Fibroblast of skin of abdomen (primary cell): ENCODE measurements around the gene GALNT3.

ENCODE experiments used
- DNase-seq: peaks from one replicate; pipeline ENCODE4 v3.0.0-alpha.2; 2013

GALNT3 gene

DNA sequence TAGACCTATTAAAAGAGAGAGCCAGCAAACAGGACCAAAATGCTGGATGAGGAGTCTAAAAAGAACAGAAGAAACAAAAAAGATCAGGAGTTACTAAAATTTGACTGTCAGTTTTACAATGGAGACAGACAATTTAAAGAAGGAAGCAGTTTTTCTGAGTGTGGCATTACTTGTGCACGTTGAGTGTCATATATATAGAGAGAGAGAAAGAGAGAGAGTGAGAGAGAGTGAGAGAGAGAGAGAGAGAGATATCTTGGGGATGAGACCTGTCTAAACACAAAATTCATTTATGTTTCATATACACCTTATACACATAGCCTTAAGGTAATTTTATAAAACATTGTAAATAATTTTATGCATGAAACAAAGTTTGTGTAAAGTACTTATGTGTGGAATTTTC lies 2.1 kb upstream of the GALNT3 start:
- no peak for DNase-seq

DNA sequence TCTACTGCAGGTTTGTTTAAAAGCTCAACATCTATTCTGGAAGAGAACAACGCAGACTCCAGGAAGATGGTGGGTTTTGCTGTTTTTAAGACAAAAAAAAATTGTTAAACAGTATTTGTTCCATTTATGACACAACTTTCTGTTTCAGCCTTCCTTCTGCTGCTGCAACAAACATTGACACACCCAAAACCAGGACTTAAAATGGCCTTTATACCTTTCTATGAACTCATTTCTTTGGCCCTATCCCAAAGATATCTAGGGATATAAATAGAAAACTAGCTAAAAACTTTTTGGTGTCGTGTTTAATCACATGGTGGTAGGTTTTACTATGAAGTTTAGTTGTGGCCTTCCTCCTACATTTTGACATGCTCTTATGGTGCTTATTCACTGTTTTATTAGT lies 964 bp upstream of the GALNT3 start:
- no peak for DNase-seq

DNA sequence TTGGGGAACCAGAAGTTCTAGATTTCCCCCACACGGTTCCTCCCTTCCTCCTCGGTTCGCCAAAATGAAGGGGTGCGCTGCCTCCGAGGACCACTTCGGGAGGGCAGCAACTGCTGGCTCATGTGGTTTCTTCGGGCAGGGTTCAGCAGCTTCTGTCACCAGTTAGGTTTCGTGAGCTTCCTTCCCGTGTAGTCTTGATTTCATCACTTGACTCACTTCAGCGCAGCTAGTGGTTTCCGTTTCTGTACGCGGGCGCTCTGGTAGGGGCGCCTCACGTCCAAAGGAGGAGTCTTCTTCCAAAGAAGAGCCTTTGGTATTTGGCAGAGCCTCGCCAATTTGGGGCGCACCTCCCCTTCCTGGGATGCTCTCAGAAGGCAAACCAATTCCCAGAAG lies 485 bp upstream of the GALNT3 start:
- DNase-seq = peak; percentile 34

DNA sequence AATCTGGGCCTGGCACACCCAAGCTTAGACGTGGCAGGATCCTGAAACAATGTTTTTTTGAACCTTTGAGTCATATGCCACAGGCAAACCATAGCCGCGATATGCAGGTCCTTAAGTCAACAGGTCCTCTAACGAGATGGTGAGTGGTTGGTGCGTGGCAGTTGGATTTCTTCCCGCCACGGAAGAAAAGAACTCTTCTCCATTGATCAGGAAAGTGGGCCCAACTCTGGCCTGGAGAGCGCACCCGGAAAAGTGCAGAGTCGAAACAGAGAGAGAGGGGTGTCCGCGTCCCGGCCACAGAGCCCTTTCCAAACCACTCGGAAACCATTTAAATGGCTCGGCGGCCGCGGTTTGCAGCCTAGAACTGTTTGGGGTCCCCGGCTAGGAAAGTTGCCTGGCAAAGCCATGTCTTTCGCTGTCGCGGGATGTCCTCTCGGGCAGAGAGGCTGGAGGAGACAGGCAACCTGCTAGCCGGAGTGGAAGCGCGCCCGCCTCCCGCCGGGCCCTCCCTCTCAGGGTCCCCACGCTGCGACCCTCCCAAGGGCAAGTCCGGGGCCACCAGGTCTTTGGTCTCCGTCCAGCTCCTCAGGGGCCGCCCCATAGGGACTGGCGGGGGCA lies 777 bp downstream of the GALNT3 start:
- no peak for DNase-seq

DNA sequence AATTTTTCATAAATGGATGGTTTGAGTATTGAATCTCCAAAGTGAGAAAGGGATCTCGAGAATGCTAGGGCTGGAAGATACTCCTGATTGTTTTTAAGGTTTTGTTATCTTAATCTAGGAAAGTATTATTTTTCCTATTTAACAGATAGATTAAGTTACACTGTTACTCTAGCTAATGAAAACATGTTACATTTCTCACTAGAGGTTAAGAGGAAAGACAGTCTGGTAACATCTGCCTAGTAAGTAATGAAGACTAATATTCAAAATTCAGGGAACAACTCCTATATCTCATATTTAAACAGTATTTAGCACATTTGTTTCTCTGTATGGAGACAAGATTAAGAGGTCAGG lies 2.0 kb downstream of the GALNT3 start:
- DNase-seq = no peak

DNA sequence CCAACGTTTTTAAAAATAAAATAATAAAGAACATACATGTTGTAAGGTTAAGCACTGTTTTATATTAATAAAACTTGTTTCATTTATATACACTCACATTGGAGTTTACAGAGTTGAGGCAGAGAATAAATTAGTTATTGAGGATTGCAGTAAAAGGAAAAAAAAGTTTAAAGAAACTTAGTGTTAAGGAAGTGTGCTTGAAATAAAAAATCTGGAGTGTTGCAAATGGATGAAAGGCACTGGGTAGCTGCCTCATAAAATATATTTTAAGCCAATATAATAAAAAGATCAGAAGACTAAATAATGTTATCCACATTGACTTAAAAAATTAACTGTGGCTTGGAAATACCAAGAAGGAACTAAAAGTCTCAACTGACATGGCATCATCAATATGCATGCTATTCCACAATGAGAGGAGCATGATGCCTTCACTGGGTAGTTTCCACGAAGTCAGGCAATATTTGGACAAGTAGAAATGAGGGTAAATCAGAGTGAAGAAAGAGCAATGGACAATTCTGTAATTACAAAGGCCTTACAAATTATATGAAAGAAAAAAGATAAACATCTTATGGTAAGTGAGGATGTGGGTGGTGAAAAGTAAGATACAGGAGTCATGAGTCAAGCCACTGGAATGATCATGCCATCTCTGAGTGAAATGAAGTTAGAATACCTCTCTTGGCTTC lies 2.5 kb downstream of the GALNT3 start:
- peak; percentile 34 for DNase-seq

DNA sequence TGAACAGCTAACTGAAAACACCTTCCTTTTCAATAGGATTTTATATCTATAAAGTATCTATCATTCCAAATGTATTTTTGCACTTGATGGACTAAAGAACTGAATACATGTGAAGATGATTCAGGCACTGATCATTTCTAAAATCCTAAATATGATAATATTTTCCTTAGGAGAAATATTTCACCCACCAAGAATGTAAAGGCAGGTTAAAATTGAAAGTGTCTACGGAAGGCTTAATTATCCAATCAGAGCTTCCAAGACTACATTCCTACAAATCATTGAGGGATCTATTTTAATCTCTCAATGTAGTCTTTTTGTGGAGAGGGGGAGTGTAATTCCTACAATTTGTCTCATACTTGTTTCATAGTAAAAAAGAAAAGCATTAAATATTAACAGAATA lies 3.6 kb downstream of the GALNT3 start:
- DNase-seq = peak; percentile 40

DNA sequence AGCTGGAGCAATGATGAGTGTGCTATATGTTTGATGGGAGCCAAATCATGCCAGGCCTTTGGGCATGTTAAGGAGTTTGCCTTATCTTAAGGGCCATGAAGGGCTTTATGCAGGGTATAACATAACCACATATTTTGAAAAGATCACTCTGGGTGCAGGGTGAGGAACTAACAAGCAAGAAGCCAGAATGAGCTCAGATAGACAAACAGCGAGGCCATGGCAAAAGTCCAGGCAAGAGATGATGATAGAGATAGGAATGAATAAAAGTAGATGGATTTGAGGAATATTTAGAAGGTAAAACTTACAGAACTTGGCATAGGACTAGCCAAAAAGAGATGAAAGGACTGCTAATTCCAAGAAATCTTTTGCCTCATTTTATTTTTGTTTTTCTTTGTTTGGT lies 6.7 kb downstream of the GALNT3 start:
- peak; percentile 26 for DNase-seq

DNA sequence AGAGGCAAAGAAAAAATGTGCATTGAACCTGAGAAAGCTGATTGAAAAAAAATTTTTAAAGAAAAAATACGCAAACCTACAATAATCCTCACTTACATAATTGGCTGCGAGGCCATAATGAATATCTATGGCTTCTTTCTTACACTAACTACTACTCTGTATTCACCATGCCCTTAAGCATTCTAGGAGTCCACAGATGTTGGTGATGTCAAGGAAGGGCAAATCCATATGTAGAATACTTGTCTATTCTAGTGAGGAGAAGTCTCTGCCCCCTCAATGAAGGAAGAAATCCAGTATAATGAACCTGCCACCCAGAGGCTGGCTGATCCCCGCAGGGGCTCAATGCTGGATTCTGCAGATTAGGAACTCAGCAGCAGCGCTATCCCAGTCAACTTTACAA lies 14.3 kb downstream of the GALNT3 start:
- no peak for DNase-seq

DNA sequence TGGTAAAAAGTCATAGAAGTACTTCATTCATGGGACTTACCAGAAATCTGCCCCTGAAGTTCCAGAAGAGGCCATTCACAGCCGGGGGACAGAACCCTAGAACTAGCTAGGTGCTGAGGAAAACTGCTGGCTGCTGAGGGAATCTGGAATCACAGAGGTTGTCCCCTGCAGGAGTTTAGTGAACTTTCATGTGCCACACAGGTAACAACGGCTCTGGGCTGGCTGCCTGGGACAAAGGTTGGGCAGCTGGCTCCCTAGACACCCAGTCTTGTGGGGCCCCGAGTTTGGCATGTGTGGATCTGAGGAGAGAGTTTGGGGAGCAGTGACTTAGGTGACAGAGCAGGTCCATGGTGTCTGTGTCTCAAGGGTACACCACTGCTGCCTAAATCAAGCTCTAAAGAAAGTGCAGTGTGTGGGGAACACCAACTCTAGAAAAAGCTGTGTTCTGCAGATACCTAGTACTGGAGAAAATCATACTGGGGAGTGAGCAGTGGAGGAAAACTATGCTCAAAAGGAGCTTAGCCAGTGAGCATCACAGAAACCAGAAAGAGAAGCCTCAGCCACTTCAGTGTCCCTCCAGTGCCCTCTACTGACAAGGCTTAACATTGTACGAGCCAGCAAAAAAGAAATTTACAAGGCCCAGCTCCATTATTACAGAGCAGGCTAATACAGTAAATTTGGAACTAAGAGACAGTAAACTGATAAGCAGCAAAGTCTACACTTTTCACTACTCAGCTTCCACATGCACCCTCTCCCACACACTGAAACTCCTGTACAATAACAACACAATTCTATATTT lies 15.2 kb downstream of the GALNT3 start:
- no peak for DNase-seq

DNA sequence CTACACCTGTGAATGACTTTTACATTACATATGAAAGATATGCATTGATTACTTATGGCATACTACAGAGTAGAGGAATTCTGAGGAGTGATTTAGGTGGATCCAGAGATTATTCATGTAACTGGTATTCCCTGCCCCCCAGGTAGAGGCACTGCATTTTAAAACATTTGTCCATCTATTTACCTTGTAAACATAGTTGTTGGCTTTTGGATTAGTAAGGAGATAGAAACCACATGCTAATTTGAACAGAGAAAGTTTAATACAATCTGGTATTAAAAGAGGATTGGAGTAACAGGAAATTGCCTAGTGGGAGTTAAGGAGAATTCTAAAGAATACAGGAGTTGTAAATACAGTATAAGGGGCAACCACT lies 15.9 kb downstream of the GALNT3 start:
- no peak for DNase-seq

DNA sequence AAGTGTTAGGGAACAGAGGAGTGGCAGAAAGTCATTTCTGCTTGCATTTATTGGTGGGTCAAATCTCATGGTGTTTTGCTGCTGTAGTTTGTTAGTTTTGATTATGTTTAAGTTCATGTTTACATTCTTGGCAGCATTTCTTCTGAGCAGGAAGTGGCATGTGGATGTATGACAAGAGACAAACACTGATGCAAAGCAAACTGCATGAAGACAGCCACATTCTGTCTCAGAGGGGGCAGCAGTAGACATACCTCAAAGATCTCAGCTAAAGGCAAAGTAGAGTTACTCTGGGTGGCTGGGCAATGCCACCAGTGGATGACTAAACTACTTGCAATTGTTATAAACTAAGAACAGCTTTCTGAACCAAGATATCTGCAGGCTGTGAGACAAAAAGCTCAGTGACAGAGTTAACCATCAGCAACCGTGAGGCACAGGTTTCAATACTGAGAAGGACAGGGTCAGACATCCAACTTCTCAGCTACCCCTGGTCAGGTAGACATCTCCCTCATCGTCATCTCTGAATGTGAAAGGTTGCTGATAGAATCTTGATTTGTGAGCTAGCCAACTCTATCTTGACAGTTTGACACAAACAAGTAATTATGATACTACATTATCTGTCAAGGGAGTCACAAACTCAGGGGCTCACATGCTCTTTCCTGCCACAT lies 16.4 kb downstream of the GALNT3 start:
- no peak for DNase-seq

DNA sequence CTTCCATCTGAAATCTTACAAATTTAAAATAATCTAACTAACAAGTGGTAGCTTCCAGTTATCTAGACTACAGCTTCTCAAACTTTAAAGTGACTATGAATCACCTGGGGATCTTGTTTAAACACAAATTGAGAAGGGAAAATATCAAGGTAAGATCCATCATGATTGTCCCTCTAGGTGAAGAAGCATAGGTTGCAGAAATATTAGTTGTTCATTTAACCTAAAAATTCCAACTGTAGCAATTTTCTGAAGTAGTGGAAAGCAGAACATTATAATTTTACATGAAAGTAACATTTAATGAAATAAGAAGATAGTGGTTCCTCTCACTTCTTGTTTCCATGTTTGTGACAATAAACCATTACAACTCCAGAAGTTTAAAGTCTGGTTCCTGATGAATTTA lies 17.3 kb downstream of the GALNT3 start:
- DNase-seq = no peak

DNA sequence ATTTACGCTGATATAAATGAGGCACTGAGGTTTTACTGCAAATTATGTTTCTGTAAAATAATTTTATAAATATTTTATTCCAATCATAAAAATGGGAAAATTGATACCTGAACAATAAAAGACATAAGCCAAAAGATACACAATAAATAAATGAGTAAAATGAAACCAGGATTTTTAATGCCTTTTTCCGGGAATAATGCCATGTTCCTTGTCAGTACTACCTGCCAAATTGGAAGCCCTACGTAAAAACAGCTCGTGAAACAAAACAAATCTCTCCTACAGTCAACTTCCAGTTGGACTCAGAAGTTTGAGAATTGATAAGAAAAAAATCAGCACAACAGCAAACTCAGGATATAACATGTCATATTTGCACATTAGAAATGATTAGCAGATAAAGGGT lies 18.0 kb downstream of the GALNT3 start:
- DNase-seq = no peak

DNA sequence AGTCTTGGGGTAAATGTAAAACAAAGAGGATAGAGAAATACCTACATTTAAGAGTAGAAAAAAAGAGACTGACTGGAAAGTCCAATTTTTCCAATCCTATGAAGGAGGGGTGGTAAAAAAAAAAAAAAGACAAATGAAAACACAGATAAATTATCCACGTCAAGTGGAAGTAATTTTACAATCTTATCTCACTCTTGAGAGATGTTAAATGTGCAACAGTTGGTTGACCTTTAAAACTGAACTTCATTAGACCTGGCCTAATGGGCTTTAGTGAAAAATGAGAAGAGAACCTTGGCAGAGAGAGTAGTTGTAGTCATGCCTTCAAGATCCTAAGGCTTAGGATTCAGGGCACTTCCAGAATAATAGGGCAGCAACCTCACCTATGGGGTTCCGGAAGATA lies 20.4 kb downstream of the GALNT3 start:
- no peak for DNase-seq

DNA sequence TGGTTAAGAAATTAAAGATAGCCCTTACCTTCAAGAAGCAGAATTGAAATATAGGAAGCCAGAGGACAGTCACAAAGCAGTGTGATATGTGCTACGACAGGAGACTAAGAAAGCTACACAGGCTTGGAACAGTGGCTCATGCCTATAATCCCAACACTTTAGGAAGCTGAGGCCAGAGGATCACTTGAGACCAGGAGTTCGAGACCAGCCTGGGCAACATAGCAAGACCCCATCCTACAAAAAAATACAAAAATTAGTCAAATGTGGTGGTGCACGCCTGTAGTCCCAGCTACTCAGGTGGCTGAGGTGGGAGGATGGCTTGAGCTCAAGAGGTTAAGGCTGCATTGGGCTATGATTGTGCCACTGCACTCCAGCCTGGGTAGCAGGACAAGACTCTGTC lies 21.9 kb downstream of the GALNT3 start:
- no peak for DNase-seq

DNA sequence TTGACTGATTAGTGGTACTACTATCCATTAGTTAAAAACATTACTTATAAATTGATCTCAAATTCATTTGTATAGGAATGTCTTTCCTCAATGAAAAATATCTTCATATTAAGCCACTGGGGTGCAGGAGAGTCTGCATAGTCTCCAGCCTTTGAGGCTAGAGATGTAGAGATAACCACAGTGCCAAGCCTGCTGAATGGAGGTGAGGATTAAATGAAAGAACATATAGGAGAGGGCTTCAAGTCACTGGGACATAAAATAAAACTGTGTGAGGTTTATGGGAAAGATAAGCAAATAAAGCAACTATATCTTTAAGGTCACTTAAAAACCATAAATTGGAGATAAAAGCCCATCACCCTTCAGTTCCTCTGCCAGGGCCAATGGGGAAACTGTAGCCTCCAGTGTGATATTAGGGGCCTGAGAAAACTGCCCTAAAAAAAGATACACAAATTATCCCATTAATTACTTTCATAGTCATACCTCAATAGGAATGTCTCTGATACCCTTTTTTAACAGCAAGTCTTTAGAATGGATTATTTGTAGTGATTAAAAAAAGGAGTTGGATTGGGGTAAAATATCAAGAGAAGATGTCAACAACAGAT lies 27.6 kb downstream of the GALNT3 start:
- DNase-seq = no peak

DNA sequence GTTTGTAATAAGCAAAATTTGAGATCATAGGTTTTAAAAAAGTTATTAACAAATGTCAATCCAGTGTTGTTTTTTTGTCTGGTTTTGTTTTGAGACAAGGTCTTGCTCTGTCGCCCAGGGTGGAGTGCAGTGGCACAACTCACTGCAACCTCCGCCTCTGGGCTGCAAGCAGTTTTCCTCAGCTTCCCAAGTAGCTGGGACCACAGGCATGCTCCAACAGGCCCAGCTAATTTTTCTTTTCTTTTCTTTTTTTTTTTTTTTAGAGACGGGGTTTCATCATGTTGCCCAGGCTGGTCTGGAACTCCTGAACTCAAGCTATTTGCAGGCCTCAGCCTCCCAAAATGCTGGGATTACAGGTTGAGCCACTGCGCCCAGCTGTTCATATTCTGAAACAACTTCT lies 31.3 kb downstream of the GALNT3 start:
- DNase-seq = no peak

DNA sequence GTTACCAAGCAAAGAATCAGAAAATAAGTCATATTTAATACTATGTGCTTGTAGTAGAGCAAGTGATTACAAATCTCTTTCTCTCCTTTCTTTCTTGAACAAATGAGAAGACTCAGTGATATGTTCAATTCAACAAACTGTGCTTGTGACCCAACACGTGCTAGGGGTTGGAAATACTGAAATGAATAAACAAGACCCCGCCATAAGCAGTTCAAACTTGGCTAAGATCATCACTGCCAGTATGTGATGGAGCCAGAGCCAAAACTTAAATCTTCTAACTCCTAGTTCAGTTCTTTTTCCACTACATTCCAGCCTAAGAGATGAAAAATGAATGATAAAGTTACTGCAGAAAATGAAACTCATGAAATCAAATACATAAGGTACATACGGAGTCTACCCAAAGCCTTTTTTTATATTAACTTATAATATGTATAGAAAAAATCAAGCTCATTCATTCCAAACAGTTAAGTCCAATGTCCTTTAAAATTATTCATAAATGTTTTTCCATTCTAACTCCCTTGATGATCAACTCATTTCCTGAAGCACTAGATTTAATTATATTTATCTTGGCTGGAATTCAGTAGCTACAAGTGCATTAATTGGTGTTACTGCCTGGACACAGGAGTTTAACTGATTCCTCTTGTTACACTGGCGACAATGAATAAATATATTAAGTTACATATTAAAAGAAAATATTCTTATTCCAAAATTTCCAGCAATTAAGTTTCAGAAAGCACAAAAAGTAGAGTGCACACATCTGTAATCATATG lies 36.0 kb downstream of the GALNT3 start:
- DNase-seq = no peak

DNA sequence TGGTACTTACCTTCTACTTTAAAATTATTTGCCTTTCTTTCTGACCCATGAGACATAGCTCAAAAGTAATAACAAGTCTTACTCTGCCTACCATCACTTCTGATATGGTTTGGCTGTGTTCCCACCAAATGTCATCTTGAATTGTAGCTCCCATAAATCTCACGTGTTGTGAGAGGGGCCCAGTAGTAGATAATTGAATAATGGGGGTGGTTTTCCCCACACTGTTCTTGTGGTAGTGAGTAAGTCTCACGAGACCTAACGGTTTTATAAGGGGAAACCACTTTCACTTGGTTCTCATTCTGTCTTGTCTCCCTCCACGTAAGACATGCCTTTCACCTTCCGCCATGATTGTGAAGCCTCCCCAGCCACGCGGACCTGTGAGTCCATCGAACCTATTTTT lies 47.5 kb downstream of the GALNT3 start:
- no peak for DNase-seq

DNA sequence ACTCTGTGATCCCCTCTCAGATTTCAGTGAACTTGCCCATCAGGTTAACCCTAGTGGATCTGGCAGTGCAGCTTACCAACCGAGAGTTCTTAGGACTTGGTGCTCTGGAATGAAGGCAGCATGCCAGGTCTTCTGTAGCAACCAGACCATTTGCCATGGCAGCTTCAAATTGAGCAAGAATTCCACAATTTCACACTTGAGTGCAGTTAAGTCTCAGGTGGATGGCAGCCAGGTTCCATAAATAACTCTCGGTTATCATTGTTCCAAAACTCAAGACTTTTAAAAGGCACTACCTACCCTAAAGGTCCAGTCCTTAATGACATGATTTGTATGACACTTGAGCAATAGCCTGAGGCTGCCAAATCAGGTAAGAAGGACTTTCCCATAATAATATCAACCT lies 48.1 kb downstream of the GALNT3 start:
- no peak for DNase-seq

DNA sequence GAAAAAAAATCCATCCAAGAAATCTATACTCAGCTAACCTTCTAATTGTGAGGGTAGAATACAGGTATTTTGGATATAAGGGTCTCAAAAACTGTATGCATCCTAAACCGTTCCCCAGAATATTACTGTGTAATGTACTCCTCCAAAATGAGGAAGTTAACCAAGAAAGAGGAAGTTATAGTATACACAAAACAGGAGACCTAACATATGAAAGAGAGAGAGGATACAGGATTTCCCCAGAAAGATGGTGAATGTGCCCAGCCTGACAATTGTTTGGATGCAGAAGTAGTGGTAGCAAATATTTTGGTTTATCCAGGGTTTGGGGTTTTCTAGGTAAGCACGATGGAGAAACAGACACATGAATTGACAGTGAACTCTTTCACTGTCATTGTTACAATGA lies 50.6 kb downstream of the GALNT3 start:
- no peak for DNase-seq
